HG02678 (cell line): ENCODE data around the gene MFAP5.

ENCODE experiments used
- ATAC-seq: cut with Tn5 transposase; IDR thresholded peaks from one replicate; pipeline ENCODE4 v1.9.1; 2021; ENCODE audit warnings: mild to moderate bottlenecking, moderate library complexity; ENCODE audit not compliant: unreplicated experiment

The MFAP5 gene

GRCh38 chr12:8662593-8662992 lies at the start of gene MFAP5:
Gene MFAP5 (minus strand): TSS chr12:8662826. CDS start chr12:8662104, 722 bp downstream.
- no peak for ATAC-seq

- ATAC-seq: no peak
Observed at GRCh38 chr12:8709124-8709830, 46.7 kb upstream of the MFAP5 start.

GRCh38 chr12:8702159-8702558 lies 39.5 kb upstream of the MFAP5 start:
- ATAC-seq: no peak

- no peak for ATAC-seq
Observed at GRCh38 chr12:8701046-8701660, 38.5 kb upstream of the MFAP5 start.

- ATAC-seq: no peak
Observed at GRCh38 chr12:8699714-8700113, 37.1 kb upstream of the MFAP5 start.

- no peak for ATAC-seq
Observed at GRCh38 chr12:8698879-8699278, 36.3 kb upstream of the MFAP5 start.

GRCh38 chr12:8698132-8698851 lies 35.7 kb upstream of the MFAP5 start:
- ATAC-seq: peak; percentile 43

GRCh38 chr12:8697476-8698131 lies 35.0 kb upstream of the MFAP5 start, which contains the start of gene RIMKLB:
Gene RIMKLB (plus strand): TSS chr12:8697991. CDS start chr12:8713867, 15,876 bp downstream.
- ATAC-seq: peak; percentile 83

- peak; percentile 20 for ATAC-seq
Observed at GRCh38 chr12:8697120-8697475, 34.5 kb upstream of the MFAP5 start.

GRCh38 chr12:8696442-8697090 lies 33.9 kb upstream of the MFAP5 start:
- ATAC-seq: no peak

GRCh38 chr12:8695116-8695515 lies 32.5 kb upstream of the MFAP5 start:
- ATAC-seq: no peak

GRCh38 chr12:8692573-8692972 lies 29.9 kb upstream of the MFAP5 start:
- ATAC-seq: no peak

GRCh38 chr12:8689681-8690080 lies 27.1 kb upstream of the MFAP5 start:
- ATAC-seq: no peak

- ATAC-seq: no peak
Observed at GRCh38 chr12:8687846-8688601, 25.4 kb upstream of the MFAP5 start.

- no peak for ATAC-seq
Observed at GRCh38 chr12:8685051-8685450, 22.4 kb upstream of the MFAP5 start.

- no peak for ATAC-seq
Observed at GRCh38 chr12:8681129-8681884, 18.7 kb upstream of the MFAP5 start.

- no peak for ATAC-seq
Observed at GRCh38 chr12:8680533-8680932, 17.9 kb upstream of the MFAP5 start.

- ATAC-seq: no peak
Observed at GRCh38 chr12:8678661-8679111, 16.1 kb upstream of the MFAP5 start.

GRCh38 chr12:8677362-8677761 lies 14.7 kb upstream of the MFAP5 start:
- ATAC-seq: no peak
